A549 (cell line): ENCODE measurements around the gene SGPL1.

Source experiments
- CBX8 ChIP-seq: fragments of 200-600 bp; sonication (generic); IDR thresholded peaks from 2 replicates; pipeline ENCODE4 v1.6.1; 2016
- EP300 ChIP-seq, 2 experiments: fragments of >200 bp; sonication (Bioruptor Twin); formaldehyde crosslinking; IDR thresholded peaks; 2 replicates in 1 of 2; 3 replicates in 1 of 2; pipeline ENCODE4 v1.6.1; 2016 to 2017
- ZNF302 ChIP-seq: fragments of 250-450 bp; sonication (Bioruptor Pico); IDR thresholded peaks from 2 replicates; pipeline ENCODE4 v1.9.0; 2021; ENCODE audit warnings: inconsistent platforms, mild to moderate bottlenecking, moderate library complexity
- TF ChIP-seq, protein P1 (sequence below): IDR thresholded peaks from 2 replicates; pipeline ENCODE4 v1.6.1; 2012
- TF ChIP-seq, protein P2 (sequence below): fragments of 450-650 bp; IDR thresholded peaks from 2 replicates; pipeline ENCODE4 v1.6.1; 2014; ENCODE audit warnings: antibody characterized with exemption

- TF ChIP-seq, protein P1, sequence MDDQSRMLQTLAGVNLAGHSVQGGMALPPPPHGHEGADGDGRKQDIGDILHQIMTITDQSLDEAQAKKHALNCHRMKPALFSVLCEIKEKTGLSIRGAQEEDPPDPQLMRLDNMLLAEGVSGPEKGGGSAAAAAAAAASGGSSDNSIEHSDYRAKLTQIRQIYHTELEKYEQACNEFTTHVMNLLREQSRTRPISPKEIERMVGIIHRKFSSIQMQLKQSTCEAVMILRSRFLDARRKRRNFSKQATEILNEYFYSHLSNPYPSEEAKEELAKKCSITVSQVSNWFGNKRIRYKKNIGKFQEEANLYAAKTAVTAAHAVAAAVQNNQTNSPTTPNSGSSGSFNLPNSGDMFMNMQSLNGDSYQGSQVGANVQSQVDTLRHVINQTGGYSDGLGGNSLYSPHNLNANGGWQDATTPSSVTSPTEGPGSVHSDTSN, result no peak
- TF ChIP-seq, protein P2, sequence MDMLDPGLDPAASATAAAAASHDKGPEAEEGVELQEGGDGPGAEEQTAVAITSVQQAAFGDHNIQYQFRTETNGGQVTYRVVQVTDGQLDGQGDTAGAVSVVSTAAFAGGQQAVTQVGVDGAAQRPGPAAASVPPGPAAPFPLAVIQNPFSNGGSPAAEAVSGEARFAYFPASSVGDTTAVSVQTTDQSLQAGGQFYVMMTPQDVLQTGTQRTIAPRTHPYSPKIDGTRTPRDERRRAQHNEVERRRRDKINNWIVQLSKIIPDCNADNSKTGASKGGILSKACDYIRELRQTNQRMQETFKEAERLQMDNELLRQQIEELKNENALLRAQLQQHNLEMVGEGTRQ, result no peak
- no peak for TF ChIP-seq EP300 (IDR thresholded peaks at IDR 0.05)
- TF ChIP-seq CBX8, result no peak
- no peak for TF ChIP-seq ZNF302 (CRISPR knock-in tag)
Measured at GRCh38 chr10:70778267-70778924, 37.4 kb upstream of the SGPL1 start.
